Ovary (tissue), 3 donors: Measurements from ENCODE around the gene ATXN2.

Experiments used
- CTCF ChIP-seq, 3 donors: fragments of 450-650 bp in 2 of 3; fragments of 200-600 bp in 1 of 3; IDR thresholded peaks; one replicate each; pipeline versions ENCODE4 v1.5.1 to v1.8.0; 2016 to 2022; ENCODE audit warnings: antibody characterized with exemption in 3 of 3, mild to moderate bottlenecking in 1 of 3
- POLR2A ChIP-seq: fragments of 450-650 bp; IDR thresholded peaks from one replicate; pipeline ENCODE4 v1.6.1; 2017; ENCODE audit warnings: antibody characterized with exemption, mild to moderate bottlenecking, moderate library complexity
- donor health status: DM: no; HTN: no; CAD: no.

DNA sequence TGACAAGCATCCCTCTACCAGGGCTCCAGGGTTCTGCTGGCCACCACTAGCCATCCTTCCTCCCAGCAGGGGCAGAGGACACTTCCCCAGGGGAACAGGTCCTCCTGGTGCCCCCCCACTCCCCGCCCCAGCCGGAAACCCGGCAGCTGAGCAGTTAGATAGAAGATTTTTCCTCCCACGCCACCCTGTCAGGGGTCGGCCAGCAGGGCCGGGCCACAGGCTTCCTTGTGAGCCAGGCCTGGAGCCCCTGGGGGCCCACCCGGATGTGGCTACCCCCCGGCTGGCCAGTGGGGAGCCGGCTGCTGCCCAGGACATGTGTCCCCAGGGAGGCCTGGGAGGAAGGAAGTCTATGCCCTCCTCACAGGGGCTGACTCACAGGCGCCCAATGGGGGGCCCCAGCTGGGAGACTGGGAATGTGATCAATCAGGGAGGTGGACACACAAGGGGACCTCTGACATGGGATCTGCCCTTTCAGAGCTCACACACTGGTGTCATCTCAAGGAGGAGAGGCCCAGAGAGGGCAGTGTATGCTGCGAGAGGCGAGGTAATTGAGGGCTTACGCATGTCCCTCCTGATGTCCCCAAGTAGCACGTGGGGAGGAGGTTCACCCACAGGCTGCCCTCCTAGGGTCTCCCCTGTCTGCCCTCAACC, 189.2 kb downstream of the ATXN2 start:
- no peak for TF ChIP-seq CTCF (IDR thresholded peaks at IDR 0.05)
- no peak for TF ChIP-seq POLR2A
